D341Med (cell line): Measurements from ENCODE around the gene ATP4A.
"Not testable (repeated sequence)": the region's sequence is repeated elsewhere in the genome, so short reads cannot be mapped to it uniquely, and the experiment has no call there.

Experiments
- DNase-seq: peaks from one replicate; pipeline ENCODE4 v3.0.0; 2012; ENCODE audit warnings: low spot score

ATP4A gene

DNA sequence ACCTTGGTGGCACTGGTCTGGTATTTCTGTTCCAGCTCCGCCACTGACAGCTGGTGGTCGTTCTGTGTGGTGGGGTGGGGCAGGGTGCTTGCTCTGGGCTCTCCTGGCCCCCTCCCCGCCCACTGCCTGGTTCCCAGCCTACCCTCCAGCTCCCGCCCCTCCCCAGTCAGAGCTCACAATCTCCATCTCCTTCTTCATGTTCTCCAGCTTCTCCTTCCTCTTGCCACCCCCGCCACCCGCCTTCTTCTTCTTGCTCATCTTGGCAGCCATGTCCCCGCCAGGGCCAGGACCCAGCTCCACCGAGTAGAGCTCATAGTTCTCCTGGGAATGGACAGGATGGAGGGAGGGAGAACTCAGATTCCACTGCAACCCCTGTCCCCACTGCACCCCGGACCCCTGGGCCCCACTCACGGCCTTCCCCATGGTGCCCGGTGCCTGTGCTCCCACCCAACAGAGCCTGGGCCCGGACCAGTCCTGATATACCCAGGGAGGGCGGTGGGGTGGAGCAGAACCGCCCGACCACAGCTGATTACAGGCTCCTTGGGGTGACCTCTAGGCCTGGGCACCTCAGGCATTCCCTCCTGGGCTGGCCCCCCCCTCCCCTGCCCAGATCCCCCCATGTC is at the start of gene ATP4A:
TSS of gene ATP4A (minus strand) at position 452 of the 623 bp plus-strand sequence. CDS start at position 423, 29 bp downstream.
- no peak for DNase-seq

DNA sequence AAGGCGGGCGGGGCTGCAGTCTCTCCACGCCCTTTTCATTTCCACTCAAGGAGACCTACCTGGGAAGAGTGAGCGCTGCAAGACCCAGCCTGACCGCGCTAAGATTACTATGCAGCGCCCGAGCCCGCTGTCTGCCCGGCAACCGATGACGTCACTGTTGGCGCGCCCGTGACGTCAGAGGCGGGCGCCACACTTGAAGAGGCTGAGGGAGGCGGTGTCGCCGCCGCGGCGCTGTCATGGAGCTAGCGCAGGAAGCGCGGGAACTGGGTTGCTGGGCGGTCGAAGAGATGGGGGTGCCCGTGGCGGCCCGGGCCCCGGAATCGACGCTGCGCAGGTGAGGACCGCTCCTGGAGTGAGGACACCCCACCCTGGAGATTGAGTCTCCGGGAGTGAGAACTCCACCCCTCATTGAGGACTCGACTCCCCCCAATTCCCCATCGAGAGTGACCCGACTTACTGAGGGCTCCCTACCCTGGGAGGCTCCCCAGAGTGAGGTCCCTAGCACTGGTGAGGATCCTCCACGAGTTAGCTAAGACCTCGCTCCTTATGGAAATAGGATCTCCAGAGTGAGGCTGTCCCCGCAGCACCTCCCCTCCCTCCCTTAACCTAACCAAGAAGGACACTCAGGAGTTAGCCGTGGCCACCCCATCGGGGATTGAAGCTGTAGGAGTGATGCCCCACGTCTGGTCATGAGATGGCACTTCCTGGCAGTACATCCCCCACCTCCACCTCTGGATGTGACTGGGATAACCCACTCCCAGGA is 49.3 kb upstream of the ATP4A start, which contains the start of gene HAUS5:
TSS of gene HAUS5 (plus strand) at position 177 of the 763 bp plus-strand sequence. CDS start at position 237, 60 bp downstream.
- DNase-seq = peak; percentile 99

DNA sequence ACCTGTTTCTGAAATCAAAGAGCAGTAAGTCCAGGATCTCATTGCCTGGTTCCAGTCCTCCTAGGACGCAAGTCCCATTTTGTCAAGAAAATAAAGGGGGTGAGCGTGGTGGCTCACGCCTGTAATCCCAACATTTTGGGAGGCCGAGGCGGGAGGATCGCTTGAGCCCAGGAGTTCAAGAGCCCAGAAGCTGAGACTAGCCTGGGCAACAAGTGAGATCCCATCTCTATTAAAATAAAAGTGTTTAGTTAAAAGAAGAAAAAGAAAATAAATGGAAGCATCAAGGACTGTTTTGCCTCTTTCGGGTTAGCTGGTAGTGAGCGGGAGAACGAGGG is 48.7 kb upstream of the ATP4A start:
- DNase-seq = no peak

DNA sequence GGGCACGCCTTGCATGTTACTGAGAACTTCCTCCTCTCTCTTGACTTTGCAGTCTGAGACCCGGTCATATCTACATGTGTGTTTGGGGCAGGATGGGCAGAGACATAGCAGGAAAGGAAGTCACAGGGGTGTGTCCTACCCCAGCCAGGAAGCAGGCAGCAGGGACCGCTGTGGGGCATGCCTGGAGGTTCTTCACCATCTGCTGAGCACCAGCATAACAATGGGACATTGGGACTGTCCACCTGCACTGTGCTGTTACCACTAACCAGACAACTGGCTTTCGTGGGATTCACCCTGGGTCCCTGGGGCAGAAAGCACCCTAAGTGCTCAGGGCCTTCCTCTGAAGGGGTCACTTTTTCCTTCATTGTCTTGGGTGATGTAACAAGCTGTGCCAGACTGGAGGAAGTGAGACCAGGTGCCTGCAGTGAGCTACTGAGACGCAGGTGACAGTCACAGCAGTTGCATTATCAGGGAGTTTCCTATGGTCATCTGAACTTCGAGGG is 46.4 kb upstream of the ATP4A start:
- no peak for DNase-seq

DNA sequence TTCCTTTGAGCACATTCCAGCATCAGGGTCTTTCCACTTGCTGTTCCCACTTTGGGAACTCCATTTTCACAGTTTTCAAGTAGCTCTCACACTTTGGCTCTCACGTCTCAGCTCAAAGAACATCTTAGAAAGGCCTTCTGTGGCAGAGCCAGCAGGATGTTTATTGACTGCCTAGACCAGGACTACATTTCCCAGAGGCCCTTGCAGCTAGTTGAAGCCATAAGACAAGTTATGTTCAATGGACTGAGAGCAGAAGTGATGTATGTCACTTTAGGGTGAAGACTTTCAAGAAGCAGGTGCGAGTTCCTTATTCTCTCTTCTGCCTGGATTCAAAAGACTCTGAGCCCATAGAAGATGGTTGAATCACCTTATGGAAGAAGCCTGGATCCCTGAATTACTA is 44.8 kb upstream of the ATP4A start:
- DNase-seq = no peak

DNA sequence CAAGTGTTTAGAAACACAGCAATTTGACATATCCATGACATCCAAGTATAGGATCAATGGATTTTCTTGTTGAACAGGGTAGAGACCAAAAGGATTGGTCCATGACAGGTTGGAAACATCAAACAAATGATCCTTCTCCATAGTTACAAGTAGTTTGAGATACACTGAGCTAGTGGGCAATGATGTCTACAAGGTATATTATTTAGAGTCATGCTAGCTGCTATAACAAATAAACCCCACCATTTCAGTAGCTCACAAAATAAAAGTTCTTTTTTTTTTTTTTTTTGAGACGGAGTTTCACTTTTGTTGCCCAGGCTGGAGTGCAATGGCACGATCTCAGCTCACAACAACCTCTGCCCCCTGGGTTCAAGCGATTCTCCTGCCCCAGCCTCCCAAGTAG is 44.2 kb upstream of the ATP4A start:
- DNase-seq = no peak

DNA sequence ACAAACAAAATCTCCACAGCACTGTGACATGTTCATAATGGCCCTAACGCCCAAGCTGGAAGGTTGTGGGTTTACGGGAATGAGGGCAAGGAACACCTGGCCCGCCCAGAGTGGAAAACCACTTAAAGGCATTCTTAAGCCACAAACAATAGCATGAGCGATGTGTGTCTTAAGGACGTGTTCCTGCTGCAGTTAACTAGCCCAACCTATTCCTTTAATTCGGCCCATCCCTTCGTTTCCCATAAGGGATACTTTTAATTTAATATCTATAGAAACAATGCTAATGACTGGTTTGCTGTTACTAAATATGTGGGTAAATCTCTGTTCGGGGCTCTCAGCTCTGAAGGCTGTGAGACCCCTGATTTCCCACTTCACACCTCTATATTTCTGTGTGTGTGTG is 43.7 kb upstream of the ATP4A start:
- DNase-seq = not testable (repeated sequence)

DNA sequence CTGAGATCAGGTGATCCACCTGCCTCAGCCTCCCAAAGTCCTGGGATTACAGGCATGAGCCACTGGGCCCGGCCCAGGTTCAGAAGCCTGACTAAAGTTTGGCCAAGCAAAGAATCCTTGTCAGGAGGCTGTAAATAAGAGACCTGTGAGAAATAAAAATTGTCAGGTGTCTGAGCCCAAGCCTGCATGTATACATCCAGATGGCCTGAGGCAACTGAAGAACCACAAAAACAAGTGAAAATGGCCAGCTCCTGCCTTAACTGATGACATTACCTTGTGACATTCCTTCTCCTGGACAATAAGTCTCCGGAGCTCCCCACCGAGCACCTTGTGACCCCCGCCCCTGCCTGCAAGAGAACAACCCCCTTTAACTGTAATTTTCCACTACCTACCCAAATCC is 41.0 kb upstream of the ATP4A start:
- not testable (repeated sequence) for DNase-seq

DNA sequence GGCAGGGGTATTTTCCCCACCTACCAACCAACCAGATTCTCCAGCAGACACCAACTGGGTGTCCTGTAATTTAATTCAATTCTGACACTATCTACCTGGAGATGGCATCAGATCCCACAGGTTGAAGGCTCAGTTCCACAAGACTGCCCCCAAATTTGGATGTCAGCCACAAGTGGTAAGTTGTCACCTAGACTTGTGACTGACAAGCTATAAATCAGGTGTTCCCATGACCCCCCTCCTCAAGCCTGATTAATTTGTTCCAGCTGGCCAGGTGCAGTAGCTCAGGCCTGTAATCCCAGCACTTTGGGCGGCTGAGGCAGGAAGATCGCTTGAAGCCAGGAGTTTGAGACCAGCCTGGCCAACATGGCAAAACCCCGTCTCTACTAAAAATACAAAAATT is 38.5 kb upstream of the ATP4A start:
- DNase-seq = no peak

DNA sequence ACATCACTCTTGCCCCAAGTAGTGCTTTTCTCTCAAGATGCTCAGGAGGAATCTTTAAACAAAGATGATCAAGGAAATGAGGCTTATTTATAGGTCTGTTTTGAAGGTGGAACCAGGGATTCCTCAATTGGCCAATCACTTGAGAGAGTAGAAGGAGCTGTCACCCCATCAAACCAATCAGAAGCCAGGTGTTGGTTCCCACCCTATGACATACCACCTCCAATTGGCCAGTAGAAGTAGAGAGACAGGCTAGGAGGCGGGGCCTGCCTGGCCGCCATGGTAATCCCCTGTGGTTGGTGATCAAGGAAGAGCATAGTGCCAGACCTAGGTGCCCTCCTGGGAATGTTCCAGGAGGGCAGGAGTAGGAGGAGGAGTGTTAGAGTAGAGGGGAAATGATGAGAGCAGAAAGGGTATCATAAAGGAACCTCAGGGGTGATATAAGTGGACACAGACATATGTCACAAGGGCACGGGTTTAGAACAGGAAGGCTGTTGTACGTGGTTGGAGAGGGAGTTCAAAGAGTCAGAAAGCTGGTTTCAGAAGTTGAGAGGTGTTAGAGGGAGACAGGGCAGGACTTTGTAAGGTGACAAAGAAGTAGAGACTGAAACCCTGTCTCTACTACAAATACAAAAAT is 33.0 kb upstream of the ATP4A start:
- peak; percentile 60 for DNase-seq

DNA sequence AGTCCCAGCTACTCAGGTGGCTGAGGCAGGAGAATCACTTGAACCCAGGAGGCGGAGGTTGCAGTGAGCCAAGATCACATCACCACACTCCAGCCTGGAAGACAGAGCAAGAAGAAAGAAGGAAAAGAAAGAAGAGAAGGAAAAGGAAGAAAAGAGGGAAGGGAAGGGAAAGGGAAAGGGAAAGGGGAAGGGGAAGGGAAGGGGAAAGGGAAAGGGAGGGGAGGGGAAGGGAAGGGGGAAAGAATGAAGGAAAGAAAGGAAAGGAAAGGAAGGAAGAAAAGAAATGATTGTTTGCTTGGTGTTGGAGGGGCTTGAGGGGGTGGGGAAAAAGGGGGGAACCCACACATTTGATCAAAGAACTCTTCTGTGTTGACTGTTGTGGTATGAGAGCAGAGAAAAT is 32.5 kb upstream of the ATP4A start:
- DNase-seq = no peak

DNA sequence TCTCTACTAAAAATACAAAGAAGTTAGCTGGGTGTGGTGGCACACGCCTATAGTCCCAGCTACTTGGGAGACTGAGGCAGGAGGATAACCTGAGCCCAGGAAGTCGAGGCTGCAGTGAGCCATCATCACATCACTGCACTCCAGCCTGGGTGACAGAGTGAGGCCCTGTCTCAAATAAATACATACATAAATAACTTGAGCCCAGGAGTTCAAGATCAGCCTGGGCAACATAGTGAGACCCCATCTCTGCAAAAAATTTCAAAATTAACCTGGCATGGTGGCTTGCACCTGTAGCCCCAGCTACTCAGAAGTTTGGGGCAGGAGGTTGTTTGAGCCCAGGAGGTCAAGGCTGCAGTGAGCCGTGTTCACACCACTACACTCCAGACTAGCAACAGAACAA is 31.6 kb upstream of the ATP4A start:
- DNase-seq = not testable (repeated sequence)

DNA sequence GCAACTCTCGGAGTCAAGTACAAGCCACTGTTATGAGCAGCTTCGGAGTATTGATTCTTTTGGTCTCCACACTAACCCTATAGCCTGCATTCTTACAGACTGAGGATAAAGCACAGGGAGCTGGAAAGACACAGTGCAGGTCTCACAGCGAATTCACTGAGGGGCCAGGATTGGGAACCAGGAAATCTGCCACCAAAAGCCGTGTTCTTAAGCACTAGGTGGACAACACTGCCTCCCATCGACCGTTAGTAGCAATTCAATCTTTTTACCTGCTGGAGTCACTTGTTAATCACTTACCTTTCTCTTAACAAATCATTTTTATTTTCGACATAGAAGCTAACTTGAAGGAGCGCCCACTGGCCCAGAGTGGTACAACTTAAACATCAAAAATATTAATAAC is 28.8 kb upstream of the ATP4A start:
- DNase-seq = peak; percentile 68

DNA sequence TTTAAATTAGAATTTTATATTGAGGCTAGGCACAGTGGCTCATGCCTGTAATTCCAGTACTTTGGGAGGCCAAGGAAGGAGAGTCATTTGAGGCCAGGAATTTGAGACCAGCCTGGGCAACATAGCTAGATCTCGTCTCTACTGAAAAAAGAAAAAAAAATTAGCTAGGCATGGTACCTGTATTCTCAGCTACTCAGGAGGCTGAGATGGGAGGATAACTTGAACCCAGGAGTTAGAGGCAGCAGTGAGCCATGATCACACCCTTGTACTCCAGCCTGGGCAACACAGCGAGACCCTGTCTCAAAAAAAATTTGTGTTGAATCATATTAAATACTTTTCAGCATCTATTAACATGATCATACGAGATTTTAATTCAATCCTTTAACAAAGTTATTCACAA is 27.4 kb upstream of the ATP4A start:
- DNase-seq = no peak

DNA sequence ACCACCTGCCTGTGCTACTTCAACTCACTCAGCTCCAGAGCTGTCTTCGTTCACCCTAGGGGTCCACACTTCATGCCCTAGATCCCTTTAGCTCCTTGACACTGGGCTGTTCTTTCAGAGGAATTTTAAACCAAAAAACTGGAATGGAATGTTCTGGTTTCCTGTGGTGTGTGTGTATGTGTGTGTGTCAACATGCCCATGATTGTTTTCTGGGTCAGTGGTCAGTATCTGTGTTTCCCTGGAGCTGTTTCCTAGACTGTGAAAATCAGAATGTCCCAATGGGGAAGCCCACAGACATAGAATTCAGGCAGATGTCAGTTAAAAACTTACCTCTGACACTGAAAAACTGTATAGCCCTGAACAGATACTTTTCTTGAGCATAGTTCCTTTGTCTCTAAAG is 23.9 kb upstream of the ATP4A start:
- no peak for DNase-seq

DNA sequence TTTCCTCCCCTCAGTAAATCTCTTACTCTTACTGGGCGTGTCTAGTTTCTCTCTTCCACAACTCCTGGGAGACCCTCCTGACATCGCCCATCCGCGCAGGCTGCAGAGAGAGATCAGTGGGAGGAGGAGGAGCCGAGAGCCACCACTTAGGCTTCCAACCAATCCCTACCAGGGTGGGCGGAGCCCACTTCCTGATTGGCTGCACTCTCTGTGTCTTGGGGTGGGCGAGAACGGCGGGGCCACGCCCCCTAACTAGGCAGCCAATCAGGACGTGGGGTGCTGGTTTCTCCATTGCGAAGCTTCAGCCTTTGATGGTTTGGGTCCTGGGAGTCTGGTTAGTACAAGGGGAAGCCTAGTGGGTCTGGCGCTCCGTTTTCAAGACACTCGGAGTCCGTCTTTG is 22.4 kb upstream of the ATP4A start, which contains the start of gene PMIS2:
TSS of gene PMIS2 (plus strand) at position 326 of the 400 bp plus-strand sequence. CDS start 87 bp downstream, outside the sequence.
- DNase-seq = peak; percentile 52

DNA sequence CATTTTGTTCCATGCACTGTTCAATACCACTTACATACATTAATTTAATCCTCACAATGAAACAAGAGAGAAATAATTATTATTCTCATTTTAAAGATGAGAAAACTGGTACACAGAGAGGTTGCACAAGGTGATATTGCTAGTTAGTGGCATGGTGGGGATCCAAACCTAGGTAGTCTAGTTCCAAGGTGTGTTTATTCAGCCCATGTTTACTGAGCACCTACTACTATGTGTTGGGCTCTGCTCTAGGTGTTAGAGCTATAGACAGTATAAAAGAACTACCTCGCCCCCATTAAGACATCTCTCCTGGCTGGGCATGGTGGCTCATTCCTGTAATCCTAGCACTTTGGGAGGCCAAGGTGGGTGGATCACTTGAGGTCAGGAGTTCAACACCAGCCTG is 19.3 kb upstream of the ATP4A start:
- DNase-seq = no peak

DNA sequence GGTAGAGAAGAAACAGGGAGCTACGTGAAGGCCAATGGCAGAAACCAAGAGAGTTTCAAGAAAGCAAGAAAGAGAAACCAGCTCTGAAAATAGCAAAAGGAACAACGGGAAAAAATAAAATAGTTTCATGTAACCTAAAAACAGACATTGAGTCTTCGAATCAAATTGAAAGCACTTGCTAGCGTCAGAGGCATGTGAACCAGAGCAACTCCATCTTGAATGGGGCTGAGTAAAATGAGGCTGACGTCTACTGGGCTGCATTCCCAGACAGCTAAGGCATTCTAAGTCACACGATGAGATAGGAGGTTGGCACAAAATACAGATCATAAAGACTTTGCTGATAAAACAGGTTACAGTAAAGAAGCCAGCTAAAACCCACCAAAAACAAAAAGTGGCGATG is 15.2 kb upstream of the ATP4A start:
- no peak for DNase-seq

DNA sequence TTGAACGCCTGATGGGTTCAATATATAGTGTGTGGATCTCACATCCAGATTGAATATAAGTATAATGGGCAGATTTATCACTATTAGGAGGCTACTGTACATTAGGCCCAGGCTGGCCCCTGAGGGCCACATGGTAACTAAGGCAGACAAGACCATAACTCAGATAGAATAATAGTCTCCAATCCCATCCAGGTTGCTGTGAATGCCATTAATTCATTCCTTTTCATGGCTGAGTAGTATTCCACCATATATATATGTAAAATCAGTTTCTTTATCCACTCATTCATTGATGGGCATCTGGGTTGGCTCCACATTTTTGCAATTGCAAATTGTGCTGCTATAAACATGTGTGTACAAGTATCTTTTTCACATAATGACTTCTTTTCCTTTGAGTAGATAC is 14.5 kb upstream of the ATP4A start:
- DNase-seq = no peak

DNA sequence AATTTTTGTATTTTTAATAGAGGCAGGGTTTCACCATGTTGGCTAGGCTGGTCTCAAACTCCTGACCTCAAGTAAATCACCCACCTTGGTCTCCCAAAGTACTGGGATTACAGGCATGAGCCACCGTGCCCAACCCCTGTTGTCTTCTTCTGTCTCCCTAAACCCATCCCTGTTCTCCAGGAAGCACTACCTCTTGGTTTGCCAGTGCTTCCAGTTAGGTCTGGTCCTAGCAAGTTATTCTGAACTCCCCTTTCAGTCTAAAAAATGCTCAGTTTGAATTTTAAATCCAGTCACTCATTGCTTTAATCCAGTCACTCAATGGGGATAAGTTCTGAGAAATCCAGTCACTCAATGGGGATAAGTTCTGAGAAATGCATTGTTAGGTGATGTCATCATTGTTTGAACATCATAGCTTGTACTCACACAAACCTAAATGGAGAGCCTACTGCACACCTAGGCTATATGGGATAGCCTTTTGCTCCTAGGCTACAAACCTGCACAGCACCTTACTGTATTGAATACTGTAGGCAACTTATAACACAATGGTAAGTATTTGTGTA is 8.0 kb upstream of the ATP4A start:
- no peak for DNase-seq

DNA sequence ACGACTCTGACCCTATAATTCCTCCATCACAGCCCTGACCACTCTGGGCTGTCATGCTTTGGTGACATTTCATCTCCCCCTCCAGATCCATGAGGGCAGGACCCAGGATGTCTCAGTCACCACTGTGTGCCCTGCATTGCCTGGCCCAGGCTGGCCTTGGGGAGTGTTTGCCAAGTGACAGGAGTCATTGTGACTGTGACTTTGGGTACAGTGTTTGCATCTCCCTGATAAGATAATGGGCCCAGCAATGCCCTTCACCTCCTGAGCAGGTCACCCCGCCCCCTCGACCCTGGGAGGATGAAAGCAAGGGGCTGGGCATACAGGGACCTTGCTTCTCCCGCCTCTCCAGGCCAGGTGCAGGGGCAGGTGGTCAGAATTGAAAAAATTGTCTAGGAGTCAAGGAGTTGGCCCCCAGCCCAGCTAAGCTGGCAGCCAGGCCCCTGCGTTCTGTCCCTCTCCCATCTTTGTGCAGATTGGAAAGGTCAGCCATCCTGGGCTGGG is 5.9 kb upstream of the ATP4A start:
- DNase-seq = no peak

DNA sequence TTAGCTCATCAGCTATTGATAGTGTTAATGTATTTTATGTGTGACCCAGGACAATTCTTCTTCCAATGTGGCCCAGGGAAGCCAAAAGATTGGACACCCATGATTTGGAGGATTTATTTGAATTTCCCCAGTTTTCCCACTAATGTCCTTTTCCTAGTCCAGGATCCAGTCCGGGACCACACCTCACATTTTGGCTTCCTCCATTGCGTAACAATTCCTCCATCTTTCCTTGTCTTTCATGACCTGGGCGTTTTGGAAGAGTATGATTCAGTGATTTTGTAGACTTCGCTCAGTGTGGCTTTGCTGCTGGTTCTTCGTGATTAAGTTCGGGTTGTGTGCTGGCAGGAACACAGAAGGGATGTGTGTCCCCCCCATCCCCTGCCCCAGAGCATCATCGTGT is 3.3 kb upstream of the ATP4A start:
- no peak for DNase-seq
